ENCODE data around the gene APBB2.

Gene APBB2

DNA sequence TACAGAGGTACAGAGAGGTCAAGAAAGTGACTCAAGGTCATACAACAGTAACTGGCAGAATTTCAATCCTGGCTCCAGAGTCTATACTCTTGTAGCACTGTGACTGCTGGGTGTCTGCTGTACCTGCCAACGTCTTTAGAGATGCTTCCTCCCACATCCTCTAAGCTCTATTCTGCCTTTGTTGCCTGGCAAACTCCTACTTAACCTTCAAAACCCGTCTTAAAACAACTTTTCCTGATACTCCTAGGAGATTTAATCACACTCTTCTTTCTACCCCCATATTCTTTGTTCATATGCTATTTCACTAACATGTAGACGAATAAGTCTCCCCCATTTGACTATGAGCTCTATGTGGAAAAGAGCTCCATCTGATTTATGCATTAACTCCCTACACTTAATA lies 16.8 kb downstream of the APBB2 start:
- no peaks in the 10 kb centered on the region for H3K27me3 ChIP-seq (ENCODE audit: control insufficient read depth, insufficient read depth, low read length, poor library complexity, severe bottlenecking)
- H3K9me3 ChIP-seq (ENCODE audit: control insufficient read depth, low read length): no peaks in the 10 kb centered on the region
- 85 to 87% methylated on average over 3 of the region's 3 CpGs for WGBS, 2 experiments
- no peak overlapping the region for H3K4me3 ChIP-seq (ENCODE audit: insufficient read depth, low read depth, low read length)
- H3K4me1 ChIP-seq (ENCODE audit: control insufficient read depth, insufficient read depth, low read length): no peaks in the 10 kb centered on the region
- H3K27ac ChIP-seq (ENCODE audit: insufficient read depth, low read depth, low read length, poor library complexity, severe bottlenecking): no peak overlapping the region
- no peaks in the 10 kb centered on the region for H3K36me3 ChIP-seq (ENCODE audit: control insufficient read depth, insufficient read depth, low read length)

DNA sequence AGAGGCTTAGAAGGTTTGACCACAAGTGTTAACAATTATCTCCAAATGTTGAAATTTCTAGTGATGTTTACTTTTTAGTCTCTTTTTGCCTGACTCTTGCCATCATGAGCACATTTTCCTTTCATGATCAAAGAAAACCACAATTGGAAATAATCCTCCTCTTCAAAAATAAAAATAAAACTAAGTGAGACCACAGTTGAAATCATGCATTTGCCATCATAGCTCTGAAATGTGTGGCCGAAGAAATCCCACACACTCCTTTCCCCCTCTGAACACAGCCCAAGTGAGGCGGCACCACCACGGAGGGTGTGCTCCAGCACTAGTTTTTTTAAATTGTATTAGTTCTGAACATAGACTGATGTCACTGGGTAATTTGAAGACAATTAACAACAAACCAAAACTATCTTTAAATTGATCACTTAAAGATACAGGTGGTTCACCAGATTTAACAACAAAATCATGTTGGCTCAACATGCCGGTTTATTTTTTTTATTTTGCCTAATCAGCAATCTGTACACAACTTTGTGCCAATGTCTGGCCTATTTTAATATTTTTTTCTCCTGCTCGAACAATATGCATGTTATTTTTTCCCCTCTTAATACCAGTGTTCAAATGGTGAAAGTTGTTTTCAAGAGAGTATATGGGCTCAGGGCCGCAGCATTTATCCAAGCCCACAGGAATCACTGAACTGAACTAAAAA lies 17.6 kb downstream of the APBB2 start:
- no peaks in the 10 kb centered on the region for H3K27me3 ChIP-seq (ENCODE audit: control insufficient read depth, insufficient read depth, low read length, poor library complexity, severe bottlenecking)
- no peaks in the 10 kb centered on the region for H3K36me3 ChIP-seq (ENCODE audit: control insufficient read depth, insufficient read depth, low read length)
- H3K9me3 ChIP-seq (ENCODE audit: control insufficient read depth, low read length): no peaks in the 10 kb centered on the region
- 94 to 96% methylated on average over 3 to 4 of the region's 6 CpGs for WGBS, 2 experiments
- no peaks in the 10 kb centered on the region for H3K4me1 ChIP-seq (ENCODE audit: control insufficient read depth, insufficient read depth, low read length)
- no peak overlapping the region for H3K4me3 ChIP-seq (ENCODE audit: insufficient read depth, low read depth, low read length)
- no peak overlapping the region for H3K27ac ChIP-seq (ENCODE audit: insufficient read depth, low read depth, low read length, poor library complexity, severe bottlenecking)

DNA sequence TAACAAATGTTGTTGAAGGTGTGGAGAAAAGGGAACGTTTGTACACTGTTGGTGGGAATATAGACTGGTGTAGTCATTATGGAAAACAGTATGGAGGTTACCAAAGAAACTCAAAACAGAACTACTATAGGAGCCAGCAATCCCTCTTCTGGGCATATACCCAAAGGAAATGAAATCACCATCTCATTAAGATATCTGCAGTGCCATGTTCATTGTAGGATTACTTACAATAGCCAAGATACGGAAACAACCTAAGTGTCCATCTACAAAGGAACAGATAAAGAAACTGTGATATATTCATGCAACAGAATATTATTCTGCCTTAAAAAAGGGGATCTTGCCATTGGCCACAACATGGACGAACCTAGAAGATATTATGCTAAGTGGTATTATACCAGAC lies 22.2 kb downstream of the APBB2 start:
- no peaks in the 10 kb centered on the region for H3K36me3 ChIP-seq (ENCODE audit: control insufficient read depth, insufficient read depth, low read length)
- H3K9me3 ChIP-seq (ENCODE audit: control insufficient read depth, low read length): no peaks in the 10 kb centered on the region
- 81 to 100% methylated on average over 2 to 3 of the region's 3 CpGs for WGBS, 2 experiments
- H3K27me3 ChIP-seq (ENCODE audit: control insufficient read depth, insufficient read depth, low read length, poor library complexity, severe bottlenecking): no peaks in the 10 kb centered on the region
- H3K27ac ChIP-seq (ENCODE audit: insufficient read depth, low read depth, low read length, poor library complexity, severe bottlenecking): no peak overlapping the region
- no peak overlapping the region for H3K4me3 ChIP-seq (ENCODE audit: insufficient read depth, low read depth, low read length)
- no peaks in the 10 kb centered on the region for H3K4me1 ChIP-seq (ENCODE audit: control insufficient read depth, insufficient read depth, low read length)

DNA sequence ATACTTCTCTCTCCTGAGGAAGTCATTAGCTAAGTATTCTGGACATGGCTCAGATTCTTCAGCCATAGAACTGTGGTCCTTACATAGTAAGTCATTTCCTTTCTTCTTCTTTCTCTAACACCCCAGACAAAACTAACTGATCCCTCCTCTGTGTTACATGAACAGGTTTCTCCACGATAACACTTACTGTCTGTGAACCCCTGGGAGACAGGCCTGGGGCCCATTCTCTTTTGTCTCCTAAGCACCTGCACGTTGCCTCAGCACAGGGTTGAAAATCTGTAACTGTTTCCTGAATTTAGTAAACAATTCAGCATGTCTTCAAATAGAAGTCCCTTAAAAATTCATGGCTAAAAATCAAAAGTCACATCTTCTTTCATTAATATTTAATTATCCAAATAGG lies 24.7 kb downstream of the APBB2 start:
- H3K9me3 ChIP-seq (ENCODE audit: control insufficient read depth, low read length): no peaks in the 10 kb centered on the region
- WGBS, 2 experiments: 32 to 41% methylated on average over 2 of the region's 2 CpGs
- no peaks in the 10 kb centered on the region for H3K4me1 ChIP-seq (ENCODE audit: control insufficient read depth, insufficient read depth, low read length)
- no peaks in the 10 kb centered on the region for H3K36me3 ChIP-seq (ENCODE audit: control insufficient read depth, insufficient read depth, low read length)
- no peaks in the 10 kb centered on the region for H3K27me3 ChIP-seq (ENCODE audit: control insufficient read depth, insufficient read depth, low read length, poor library complexity, severe bottlenecking)
- no peak overlapping the region for H3K4me3 ChIP-seq (ENCODE audit: insufficient read depth, low read depth, low read length)
- H3K27ac ChIP-seq (ENCODE audit: insufficient read depth, low read depth, low read length, poor library complexity, severe bottlenecking): no peak overlapping the region

DNA sequence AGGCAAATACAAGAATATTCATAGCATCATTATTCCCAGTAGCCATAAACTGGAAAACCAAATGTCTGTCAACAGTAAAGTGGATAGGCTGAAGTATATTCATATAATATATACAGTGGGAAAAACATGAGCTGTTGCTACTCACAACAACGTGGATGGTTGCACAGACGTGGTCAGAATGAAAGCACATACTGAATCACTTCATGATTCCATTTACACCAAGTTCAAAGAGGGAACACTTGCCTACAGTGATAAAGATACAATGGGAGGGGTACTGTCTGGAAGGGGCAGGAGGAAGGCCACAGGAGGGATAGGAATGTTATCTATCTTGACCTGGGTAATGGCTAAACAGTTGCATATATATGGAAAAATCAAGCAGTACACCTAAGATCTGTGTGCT lies 25.3 kb downstream of the APBB2 start:
- no peak overlapping the region for H3K4me3 ChIP-seq (ENCODE audit: insufficient read depth, low read depth, low read length)
- no peaks in the 10 kb centered on the region for H3K27me3 ChIP-seq (ENCODE audit: control insufficient read depth, insufficient read depth, low read length, poor library complexity, severe bottlenecking)
- H3K36me3 ChIP-seq (ENCODE audit: control insufficient read depth, insufficient read depth, low read length): no peaks in the 10 kb centered on the region
- 81 to 83% methylated on average over 2 of the region's 2 CpGs for WGBS, 2 experiments
- no peak overlapping the region for H3K27ac ChIP-seq (ENCODE audit: insufficient read depth, low read depth, low read length, poor library complexity, severe bottlenecking)
- no peaks in the 10 kb centered on the region for H3K4me1 ChIP-seq (ENCODE audit: control insufficient read depth, insufficient read depth, low read length)
- no peaks in the 10 kb centered on the region for H3K9me3 ChIP-seq (ENCODE audit: control insufficient read depth, low read length)

DNA sequence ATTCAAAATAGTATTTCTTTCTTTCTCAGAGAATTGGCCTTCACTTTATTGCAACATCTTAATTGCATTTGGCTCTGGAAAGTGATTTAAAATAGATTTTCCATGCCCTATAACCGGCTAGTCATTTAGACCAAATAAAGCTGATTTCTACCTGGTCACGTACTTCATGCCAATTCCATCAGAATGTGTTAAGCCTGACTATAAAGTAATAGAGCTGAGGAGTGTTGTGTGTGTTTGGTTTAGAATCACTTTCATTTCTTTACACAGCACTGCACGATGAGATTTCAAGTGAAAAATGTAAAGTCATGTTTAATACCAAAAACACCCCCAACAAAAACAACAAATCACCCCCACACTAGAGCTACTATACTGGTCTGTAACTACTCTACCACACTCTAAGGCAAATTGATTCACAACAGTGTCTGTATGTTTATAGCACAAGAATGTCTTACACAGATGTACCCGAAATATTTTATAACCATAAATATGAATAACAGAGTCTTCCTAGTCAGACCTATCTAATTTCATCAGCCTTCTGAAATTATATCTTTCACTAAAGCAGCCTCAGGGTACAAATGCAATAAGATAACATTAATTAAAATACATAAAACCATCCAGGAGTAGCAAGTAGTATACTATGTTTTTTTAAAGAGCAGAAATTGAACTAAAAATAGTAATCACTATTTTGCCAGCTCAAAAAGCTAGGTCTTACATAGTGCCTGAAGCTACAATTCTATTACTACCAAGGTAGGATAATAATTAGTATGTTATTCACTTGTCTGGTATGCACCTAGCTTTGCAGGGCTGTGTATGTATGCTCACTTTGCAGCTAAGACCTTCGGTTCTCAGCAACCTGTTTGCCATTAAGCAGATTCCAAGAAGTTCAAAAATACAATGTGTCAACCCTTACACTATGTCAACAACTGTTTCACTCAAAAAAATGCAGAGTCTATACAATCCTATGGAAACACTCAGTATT lies 28.4 kb downstream of the APBB2 start:
- Histone ChIP-seq H3K4me3 (ENCODE audit: insufficient read depth, low read depth, low read length) (no peak overlapping the region), H3K4me1 (ENCODE audit: control insufficient read depth, insufficient read depth, low read length) (no peaks in the 10 kb centered on the region), H3K27ac (ENCODE audit: insufficient read depth, low read depth, low read length, poor library complexity, severe bottlenecking) (no peak overlapping the region), H3K9me3 (ENCODE audit: control insufficient read depth, low read length) (no peaks in the 10 kb centered on the region), H3K36me3 (ENCODE audit: control insufficient read depth, insufficient read depth, low read length) (no peaks in the 10 kb centered on the region), H3K27me3 (ENCODE audit: control insufficient read depth, insufficient read depth, low read length, poor library complexity, severe bottlenecking) (no peaks in the 10 kb centered on the region)
- 92 to 95% methylated on average over 4 to 5 of the region's 5 CpGs for WGBS, 2 experiments

DNA sequence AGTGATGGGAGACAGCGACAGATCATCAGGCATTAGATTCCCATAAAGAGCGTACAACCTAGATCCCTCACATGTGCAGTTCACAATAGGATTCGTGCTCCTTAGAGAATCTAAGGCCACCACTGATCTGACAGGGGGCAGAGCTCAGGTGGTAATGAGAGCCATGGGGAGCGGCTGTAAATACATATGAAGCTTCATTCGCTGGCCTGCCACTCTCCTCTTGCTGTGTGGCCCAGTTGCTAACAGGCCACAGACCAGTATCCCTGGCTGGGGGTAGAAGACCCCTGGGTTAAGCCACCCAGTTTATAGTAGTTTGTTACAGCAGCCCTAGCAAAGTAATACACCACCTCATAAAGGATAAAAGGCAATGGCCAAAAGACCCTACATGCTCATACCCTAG lies 30.3 kb downstream of the APBB2 start:
- no peaks in the 10 kb centered on the region for H3K36me3 ChIP-seq (ENCODE audit: control insufficient read depth, insufficient read depth, low read length)
- H3K9me3 ChIP-seq (ENCODE audit: control insufficient read depth, low read length): no peaks in the 10 kb centered on the region
- H3K27me3 ChIP-seq (ENCODE audit: control insufficient read depth, insufficient read depth, low read length, poor library complexity, severe bottlenecking): no peaks in the 10 kb centered on the region
- H3K27ac ChIP-seq (ENCODE audit: insufficient read depth, low read depth, low read length, poor library complexity, severe bottlenecking): no peak overlapping the region
- 94 to 98% methylated on average over 5 of the region's 5 CpGs for WGBS, 2 experiments
- no peaks in the 10 kb centered on the region for H3K4me1 ChIP-seq (ENCODE audit: control insufficient read depth, insufficient read depth, low read length)
- no peak overlapping the region for H3K4me3 ChIP-seq (ENCODE audit: insufficient read depth, low read depth, low read length)

DNA sequence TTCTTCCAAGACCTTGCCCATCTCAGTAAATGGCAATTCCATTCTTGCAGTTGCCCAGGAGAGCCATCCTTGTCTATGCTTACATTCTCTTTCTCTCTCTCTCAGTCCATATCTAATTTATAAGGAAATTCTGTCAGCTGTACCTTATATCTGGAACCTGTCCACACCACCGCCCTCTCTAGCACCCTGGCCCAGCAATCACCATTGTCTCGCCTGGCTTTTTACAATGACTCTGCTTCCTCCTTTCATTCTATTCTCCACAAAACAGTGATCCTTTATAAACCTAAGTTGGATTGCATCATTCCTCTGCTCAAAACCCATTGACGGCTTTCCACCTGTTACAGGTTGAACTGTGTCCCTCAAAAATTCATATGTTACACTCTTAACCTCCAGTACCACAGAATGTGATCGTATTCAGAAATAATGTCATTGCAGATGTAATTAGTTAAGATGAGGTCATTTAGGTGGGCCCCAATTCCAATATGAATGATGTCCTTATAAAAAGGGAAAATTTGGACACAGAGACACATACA lies 31.3 kb downstream of the APBB2 start:
- no peak overlapping the region for H3K4me3 ChIP-seq (ENCODE audit: insufficient read depth, low read depth, low read length)
- no peaks in the 10 kb centered on the region for H3K9me3 ChIP-seq (ENCODE audit: control insufficient read depth, low read length)
- WGBS, 2 experiments: 93 to 98% methylated on average over 3 to 4 of the region's 4 CpGs

DNA sequence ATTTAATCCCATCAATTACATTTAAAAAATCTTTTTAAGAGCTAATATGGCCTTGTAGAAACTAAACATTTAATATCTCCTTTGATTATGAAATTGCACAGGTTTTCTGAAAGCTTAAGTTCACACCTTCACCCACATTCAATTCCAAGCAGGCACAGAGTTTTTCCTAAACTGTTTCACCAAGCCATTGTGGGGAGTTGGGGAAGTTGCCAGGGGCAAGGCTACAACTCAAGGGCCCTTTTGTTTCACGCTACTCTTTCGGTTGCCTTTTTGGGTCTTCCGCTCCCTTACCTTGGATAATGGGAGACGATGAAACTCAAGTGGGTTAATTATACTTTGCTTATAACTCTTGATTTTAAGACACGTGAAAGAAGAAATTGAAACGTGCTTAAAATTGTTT lies 33.3 kb downstream of the APBB2 start:
- no peak overlapping the region for H3K4me3 ChIP-seq (ENCODE audit: insufficient read depth, low read depth, low read length)
- no peaks in the 10 kb centered on the region for H3K36me3 ChIP-seq (ENCODE audit: control insufficient read depth, insufficient read depth, low read length)
- H3K27me3 ChIP-seq (ENCODE audit: control insufficient read depth, insufficient read depth, low read length, poor library complexity, severe bottlenecking): no peaks in the 10 kb centered on the region
- H3K27ac ChIP-seq (ENCODE audit: insufficient read depth, low read depth, low read length, poor library complexity, severe bottlenecking): no peak overlapping the region
- H3K9me3 ChIP-seq (ENCODE audit: control insufficient read depth, low read length): no peaks in the 10 kb centered on the region
- 95% methylated on average over 5 to 6 of the region's 6 CpGs for WGBS, 2 experiments
- no peaks in the 10 kb centered on the region for H3K4me1 ChIP-seq (ENCODE audit: control insufficient read depth, insufficient read depth, low read length)

More for the DNA sequence above, 31.3 kb downstream of the APBB2 start:
- Histone ChIP-seq H3K4me1 (ENCODE audit: control insufficient read depth, insufficient read depth, low read length) (no peaks in the 10 kb centered on the region), H3K27ac (ENCODE audit: insufficient read depth, low read depth, low read length, poor library complexity, severe bottlenecking) (no peak overlapping the region), H3K36me3 (ENCODE audit: control insufficient read depth, insufficient read depth, low read length) (no peaks in the 10 kb centered on the region), H3K27me3 (ENCODE audit: control insufficient read depth, insufficient read depth, low read length, poor library complexity, severe bottlenecking) (no peaks in the 10 kb centered on the region)

DNA sequence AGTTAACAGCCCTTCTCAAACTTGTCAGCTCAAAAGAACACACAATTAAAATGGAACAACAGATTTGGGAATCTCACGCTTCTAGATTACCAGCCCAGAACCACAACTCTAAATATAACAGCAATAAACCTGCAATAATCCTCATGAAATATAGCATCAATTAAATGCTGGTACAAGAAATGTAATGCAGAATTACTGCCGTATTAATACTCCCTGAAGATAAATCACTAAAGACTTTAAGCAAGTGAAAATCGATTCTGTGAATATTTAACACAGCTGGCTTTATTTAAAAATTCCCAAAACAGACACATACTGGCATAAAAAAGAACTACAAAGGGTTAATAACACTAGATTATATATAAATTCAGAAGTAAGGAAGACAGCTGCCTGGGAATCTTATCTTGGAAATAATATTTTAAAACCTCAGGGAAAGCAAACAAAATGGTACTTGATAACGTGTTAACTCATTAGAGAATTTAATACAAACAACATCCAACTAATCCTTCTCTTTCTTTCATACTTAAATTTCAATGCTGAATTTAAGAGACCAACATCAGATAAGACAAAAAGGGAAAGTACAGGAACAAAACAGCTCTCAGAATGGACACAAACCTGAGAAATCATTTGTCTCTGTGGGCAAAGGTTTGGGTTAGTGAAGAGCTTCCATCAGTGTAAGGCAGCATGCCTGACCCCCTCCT lies 34.7 kb downstream of the APBB2 start:
- 92 to 97% methylated on average over 4 of the region's 4 CpGs for WGBS, 2 experiments
- H3K4me1 ChIP-seq (ENCODE audit: control insufficient read depth, insufficient read depth, low read length): no peaks in the 10 kb centered on the region
- no peaks in the 10 kb centered on the region for H3K27me3 ChIP-seq (ENCODE audit: control insufficient read depth, insufficient read depth, low read length, poor library complexity, severe bottlenecking)
- H3K9me3 ChIP-seq (ENCODE audit: control insufficient read depth, low read length): no peaks in the 10 kb centered on the region
- H3K4me3 ChIP-seq (ENCODE audit: insufficient read depth, low read depth, low read length): no peak overlapping the region
- H3K27ac ChIP-seq (ENCODE audit: insufficient read depth, low read depth, low read length, poor library complexity, severe bottlenecking): no peak overlapping the region
- no peaks in the 10 kb centered on the region for H3K36me3 ChIP-seq (ENCODE audit: control insufficient read depth, insufficient read depth, low read length)
